ENCODE results near the gene DUSP11.

DUSP11 gene

GRCh38 chr2:73716543-73717250 is 63.2 kb downstream of the DUSP11 start:
- DNase-seq: peak; percentile 83

- DNase-seq: no peak
Observed at GRCh38 chr2:73714091-73714490, 65.8 kb downstream of the DUSP11 start.

All from suppressor macrophage treated with lipopolysaccharide for 4 hours (primary cell).